GM18951 (cell line): ENCODE data around the gene RABEP2.

Source experiments
- POLR2A ChIP-seq: IDR thresholded peaks from 4 replicates; pipeline ENCODE4 v1.6.1; 2011; ENCODE audit warnings: mild to moderate bottlenecking; ENCODE audit not compliant: insufficient read length, insufficient read depth; ENCODE audit errors: extremely low read depth
- in situ Hi-C: fragments of 300-500 bp; cut with MboI; formaldehyde crosslinking; loops from one replicate; pipeline ENCODE4 v1.12.0; 2022; ENCODE audit warnings: low sequenced_read_pairs, mixed read lengths, inconsistent platforms; ENCODE audit not compliant: unreplicated experiment

Gene RABEP2

DNA sequence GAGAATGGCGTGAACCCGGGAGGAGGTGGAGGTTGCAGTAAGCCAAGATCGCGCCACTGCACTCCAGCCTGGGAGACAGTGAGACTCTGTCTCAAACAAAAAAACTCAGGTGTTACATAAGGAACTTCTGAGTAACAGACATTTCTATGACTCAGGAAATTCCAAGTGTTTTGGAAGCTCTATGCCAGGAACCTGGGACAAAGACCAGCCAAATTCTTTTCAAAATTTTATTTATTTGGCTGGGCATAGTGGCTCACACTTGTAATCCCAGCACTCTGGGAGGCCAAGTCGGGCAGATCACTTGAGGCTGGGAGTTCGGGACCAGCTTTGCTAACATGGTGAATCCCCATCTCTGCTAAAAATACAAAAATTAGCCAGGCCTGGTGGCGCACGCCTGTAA is 66.6 kb downstream of the RABEP2 start:
- in situ Hi-C loops = no loop called here
- TF ChIP-seq POLR2A = no peak
